H1 (cell line): ENCODE data around the gene DNAJC22. TPM values are rescaled to one million over a fixed set of nuclear protein-coding genes. Genes with fewer than 3 reads are reported as not detected.

Experiments used
- ASH2L ChIP-seq: fragments of 200-600, 300-600 bp; sonication (generic); IDR thresholded peaks from one replicate; pipeline ENCODE4 v1.7.1; 2017; ENCODE audit warnings: low read length
- BCL11A ChIP-seq, 2 experiments: IDR thresholded peaks; one replicate each; pipeline ENCODE4 v1.6.1; 2011; ENCODE audit warnings: low read depth in 2 of 2, low read length in 2 of 2, mild to moderate bottlenecking in 2 of 2
- BRCA1 ChIP-seq: IDR thresholded peaks from 2 replicates; pipeline ENCODE4 v1.6.1; 2012; ENCODE audit warnings: low read depth, low read length, improper control_type of control experiment
- CBX8 ChIP-seq: fragments of 300-800, 300-1000 bp; sonication (generic); IDR thresholded peaks from 2 replicates; pipeline ENCODE4 v1.7.1; 2016; ENCODE audit warnings: low read depth, low read length, borderline replicate concordance
- CHD2 ChIP-seq: IDR thresholded peaks from 2 replicates; pipeline ENCODE4 v1.6.1; 2012; ENCODE audit warnings: low read length, improper control_type of control experiment
- JUN ChIP-seq: IDR thresholded peaks from 2 replicates; pipeline ENCODE4 v1.6.1; 2011; ENCODE audit warnings: low read depth, mild to moderate bottlenecking, improper control_type of control experiment, low read length
- JUND ChIP-seq: IDR thresholded peaks from 2 replicates; pipeline ENCODE4 v1.6.1; 2011; ENCODE audit warnings: mild to moderate bottlenecking, improper control_type of control experiment, low read length
- KDM5A ChIP-seq: fragments of 200-600 bp; IDR thresholded peaks from 2 replicates; pipeline ENCODE4 v1.7.1; 2012; ENCODE audit warnings: mild to moderate bottlenecking, low read length, inconsistent platforms, mixed read lengths
- RAD21 ChIP-seq, 2 experiments: IDR thresholded peaks in 1 of 2; conservative IDR thresholded peaks in 1 of 2; 2 replicates each; pipeline ENCODE4 v1.6.1; 2011; ENCODE audit warnings: low read depth in 2 of 2, low read length in 2 of 2, improper control_type of control experiment in 1 of 2, inconsistent platforms in 1 of 2, mild to moderate bottlenecking in 1 of 2, moderate library complexity in 1 of 2
- RNF2 ChIP-seq: fragments of 200-900, 300-1000 bp; sonication (generic); IDR thresholded peaks from 2 replicates; pipeline ENCODE4 v1.7.1; 2016; ENCODE audit warnings: borderline replicate concordance, low read depth, mild to moderate bottlenecking, antibody characterized with exemption, low read length; ENCODE audit not compliant: poor library complexity, severe bottlenecking; ENCODE audit errors: missing control alignments
- SAP30 ChIP-seq: fragments of 300-600 bp; sonication (generic); IDR thresholded peaks from 2 replicates; pipeline ENCODE4 v1.7.1; 2012; ENCODE audit warnings: low read length, moderate library complexity, mild to moderate bottlenecking, inconsistent platforms; ENCODE audit not compliant: insufficient read depth, insufficient replicate concordance
- SIRT6 ChIP-seq: IDR thresholded peaks from one replicate; pipeline ENCODE4 v1.7.1; 2012; ENCODE audit warnings: low read length, inconsistent platforms
- SP1 ChIP-seq: IDR thresholded peaks from 2 replicates; pipeline ENCODE4 v1.6.1; 2011; ENCODE audit warnings: low read depth, low read length
- polyA plus RNA-seq, 7 experiments: library from polyadenylated mRNA; depleted of rRNA in 3 of 7; stranded (reverse) in 5 of 7; unstranded in 2 of 7; fragments of >200 nt in 5 of 7; fragments of 200-250 nt in 2 of 7; gene quantifications; 1 replicate in 5 of 7; 2 replicates in 1 of 7; 4 replicates in 1 of 7; pipeline versions ENCODE4 v1.2.1 to v1.2.3, GENCODE V29; 2011 to 2013; ENCODE audit warnings: missing spikeins in 2 of 7, mixed read lengths in 2 of 7
- total RNA-seq: library from RNA; stranded (reverse); fragmentation: NEBNext Ultra II Directional; extraction: Animal tissue kit (Norgen Biotek cat#: 25700); gene quantifications from 2 replicates; pipeline ENCODE4 v1.2.1, GENCODE V29; 2021

The DNAJC22 gene
- total and polyA plus RNA-seq, 2 of the 8 experiments (the other 6 are each of a cell fraction or from before 2014, with no cell fraction given), result 0.20 to 0.39 TPM

- TF ChIP-seq RNF2, result peak; percentile 26
- peak; percentile 46 for TF ChIP-seq ASH2L
- TF ChIP-seq SIRT6, result no peak
- TF ChIP-seq SP1, result no peak
- no peak for TF ChIP-seq JUND
- no peak for TF ChIP-seq BCL11A (IDR thresholded peaks at IDR 0.05; ENCODE audit: low read depth in 2 of 2, low read length in 2 of 2)
- TF ChIP-seq JUN, result no peak
- no peak for TF ChIP-seq CHD2
- no peak for TF ChIP-seq RAD21 (IDR thresholded peaks at IDR 0.05 in 1 of 2, conservative IDR thresholded peaks at IDR 0.05 in 1 of 2; ENCODE audit: low read depth in 2 of 2, low read length in 2 of 2)
- no peak for TF ChIP-seq SAP30
- no peak for TF ChIP-seq BRCA1
- TF ChIP-seq KDM5A, result no peak
- TF ChIP-seq CBX8, result no peak
Observed at GRCh38 chr12:49345825-49346658, 646 bp upstream of the DNAJC22 start (continued).
